C4-2B (cell line): ENCODE data around the gene USP11.

Source experiments
- CTCF ChIP-seq: fragments of 450-650 bp; conservative IDR thresholded peaks from 2 replicates; pipeline ENCODE4 v1.5.1; 2017; ENCODE audit warnings: mild to moderate bottlenecking
- ZFX ChIP-seq: fragments of 450-650 bp; IDR thresholded peaks from 2 replicates; pipeline ENCODE4 v1.6.1; 2017

GRCh38 chrX:47223476-47224250 is 9.1 kb upstream of the USP11 start:
- TF ChIP-seq CTCF (no peak), ZFX (no peak)
